WI38 (cell line): ENCODE measurements around the gene TUNAR.

ENCODE experiments used
- H3K4me3 ChIP-seq: 2 replicates; pipeline ENCODE4 v1.5.1; 2011; ENCODE audit warnings: low read depth, mild to moderate bottlenecking, control low read depth, low read length
- TF ChIP-seq, protein P1 (sequence below): IDR thresholded peaks from 2 replicates; pipeline ENCODE4 v1.5.1; 2012; ENCODE audit warnings: low read depth, mild to moderate bottlenecking, control low read depth, low read length

Gene TUNAR

DNA sequence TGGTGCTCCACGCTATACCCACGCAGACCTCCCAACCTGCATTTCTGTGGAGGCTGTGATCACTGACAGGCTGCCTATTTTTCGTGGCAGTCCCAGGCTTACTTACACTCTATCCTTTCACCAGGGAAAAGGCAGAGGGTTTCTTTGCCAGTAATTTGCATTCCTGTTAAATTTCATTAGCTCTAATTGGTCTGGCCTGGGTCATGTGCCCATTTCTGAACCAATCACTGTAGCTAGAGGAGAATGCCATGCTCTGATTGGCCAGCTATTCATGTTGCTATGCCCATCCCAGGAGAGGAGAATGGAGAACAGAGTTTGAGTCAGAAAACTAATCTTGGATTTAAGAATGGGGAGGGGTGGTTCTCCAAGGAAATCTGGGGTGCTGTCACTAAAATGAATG lies 43.2 kb upstream of the TUNAR start:
- H3K4me3 ChIP-seq: no peak overlapping the region
- TF ChIP-seq, protein P1, sequence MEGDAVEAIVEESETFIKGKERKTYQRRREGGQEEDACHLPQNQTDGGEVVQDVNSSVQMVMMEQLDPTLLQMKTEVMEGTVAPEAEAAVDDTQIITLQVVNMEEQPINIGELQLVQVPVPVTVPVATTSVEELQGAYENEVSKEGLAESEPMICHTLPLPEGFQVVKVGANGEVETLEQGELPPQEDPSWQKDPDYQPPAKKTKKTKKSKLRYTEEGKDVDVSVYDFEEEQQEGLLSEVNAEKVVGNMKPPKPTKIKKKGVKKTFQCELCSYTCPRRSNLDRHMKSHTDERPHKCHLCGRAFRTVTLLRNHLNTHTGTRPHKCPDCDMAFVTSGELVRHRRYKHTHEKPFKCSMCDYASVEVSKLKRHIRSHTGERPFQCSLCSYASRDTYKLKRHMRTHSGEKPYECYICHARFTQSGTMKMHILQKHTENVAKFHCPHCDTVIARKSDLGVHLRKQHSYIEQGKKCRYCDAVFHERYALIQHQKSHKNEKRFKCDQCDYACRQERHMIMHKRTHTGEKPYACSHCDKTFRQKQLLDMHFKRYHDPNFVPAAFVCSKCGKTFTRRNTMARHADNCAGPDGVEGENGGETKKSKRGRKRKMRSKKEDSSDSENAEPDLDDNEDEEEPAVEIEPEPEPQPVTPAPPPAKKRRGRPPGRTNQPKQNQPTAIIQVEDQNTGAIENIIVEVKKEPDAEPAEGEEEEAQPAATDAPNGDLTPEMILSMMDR: no peak

DNA sequence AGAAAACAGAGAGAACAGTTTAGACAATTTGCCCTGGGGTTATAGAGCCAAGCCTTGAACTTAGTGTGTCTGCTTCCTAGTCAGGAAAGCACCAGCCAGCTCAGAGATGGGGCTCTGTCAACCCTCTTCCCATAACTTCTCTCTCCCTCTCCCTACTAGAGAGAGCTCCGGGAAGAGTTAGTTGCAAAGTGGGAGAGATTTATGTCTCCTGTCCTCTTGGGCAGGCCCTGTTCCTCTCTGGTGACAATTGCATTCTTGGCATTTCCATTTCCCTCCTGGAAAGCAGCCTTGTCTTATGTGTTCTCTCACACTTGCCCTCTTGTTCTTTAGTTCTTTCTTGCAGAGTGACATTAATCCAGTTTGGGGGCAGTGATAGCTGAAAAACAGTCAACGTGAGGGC lies 42.1 kb upstream of the TUNAR start:
- TF ChIP-seq, protein P1: no peak
- H3K4me3 ChIP-seq: no peak overlapping the region

DNA sequence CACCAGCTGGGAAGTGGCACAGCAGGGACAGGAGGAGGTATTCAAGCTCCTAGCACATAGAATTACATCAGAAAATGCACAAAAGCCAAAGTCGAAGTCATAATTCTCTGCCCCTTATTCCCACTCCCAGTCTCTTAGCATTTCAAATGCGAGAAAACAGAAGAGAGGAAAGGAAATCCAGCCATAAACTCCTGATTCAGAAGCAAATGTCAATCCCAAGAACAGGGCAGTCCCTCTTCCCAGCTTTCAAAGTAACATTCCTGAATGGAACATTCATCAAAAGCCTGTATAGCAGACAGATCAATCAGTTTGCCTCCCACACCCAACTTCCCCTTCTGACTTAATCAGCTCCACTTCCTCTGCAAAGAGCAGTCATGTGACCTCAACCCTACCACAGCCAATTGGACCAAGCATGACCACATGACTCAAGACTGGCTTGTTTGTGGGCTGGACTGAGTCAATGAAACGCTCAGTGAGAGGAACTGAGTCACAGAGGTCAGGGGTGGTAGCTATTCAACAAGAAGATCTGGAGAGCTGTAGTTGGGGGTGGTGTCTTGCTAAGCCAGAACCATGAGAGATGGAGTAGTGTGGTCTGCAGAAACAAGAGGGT lies 41.4 kb upstream of the TUNAR start:
- TF ChIP-seq, protein P1: no peak
- no peak overlapping the region for H3K4me3 ChIP-seq

DNA sequence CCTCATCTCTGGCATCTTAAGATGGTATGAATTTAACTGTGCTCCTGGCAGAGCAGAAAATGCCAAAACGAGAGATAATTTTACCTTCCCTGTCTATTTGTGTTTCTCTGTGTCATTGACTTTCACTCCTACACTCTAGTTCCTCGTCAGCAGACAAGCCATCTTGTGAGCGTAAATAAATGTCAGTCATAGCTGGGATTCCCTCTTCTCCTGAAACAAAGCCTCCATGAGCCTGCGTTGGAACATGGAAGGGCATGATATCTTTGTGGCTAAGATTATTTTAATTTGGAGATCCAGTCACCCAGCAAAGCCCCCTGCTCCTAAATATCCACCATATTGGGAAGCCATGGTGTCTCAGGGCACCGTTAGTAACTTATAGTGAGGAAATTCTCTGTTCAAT lies 37.8 kb upstream of the TUNAR start:
- TF ChIP-seq, protein P1: no peak
- H3K4me3 ChIP-seq: no peak overlapping the region

DNA sequence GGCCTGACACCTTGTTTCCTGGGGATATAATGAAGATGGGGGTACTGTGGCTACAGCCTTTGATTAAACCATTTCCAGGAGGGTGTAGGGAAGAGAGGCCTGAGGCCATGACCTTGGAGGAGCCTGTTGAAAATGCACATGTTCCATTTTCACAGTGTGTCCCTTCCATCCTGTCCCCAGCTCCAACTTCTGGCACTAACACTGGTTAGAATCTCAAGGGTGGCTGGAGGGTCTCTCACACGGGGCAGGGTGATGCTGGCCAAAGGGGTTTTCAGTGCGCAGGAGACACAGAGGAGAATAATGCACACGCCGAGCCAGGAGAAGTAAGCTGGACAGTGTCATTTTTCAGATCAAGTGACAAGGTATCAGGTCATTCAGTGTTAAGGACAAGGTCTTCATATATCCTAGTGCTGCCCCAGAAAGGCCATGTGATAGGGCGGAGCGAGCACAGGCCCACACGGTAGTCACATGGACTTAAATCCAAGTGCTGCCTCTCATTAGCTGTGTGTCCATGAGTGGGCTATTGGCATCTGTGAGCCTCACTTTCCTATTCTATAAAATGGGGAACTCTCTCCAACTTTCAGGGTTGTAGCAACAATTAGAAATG lies 36.4 kb upstream of the TUNAR start:
- H3K4me3 ChIP-seq: no peak overlapping the region
- TF ChIP-seq, protein P1: no peak

DNA sequence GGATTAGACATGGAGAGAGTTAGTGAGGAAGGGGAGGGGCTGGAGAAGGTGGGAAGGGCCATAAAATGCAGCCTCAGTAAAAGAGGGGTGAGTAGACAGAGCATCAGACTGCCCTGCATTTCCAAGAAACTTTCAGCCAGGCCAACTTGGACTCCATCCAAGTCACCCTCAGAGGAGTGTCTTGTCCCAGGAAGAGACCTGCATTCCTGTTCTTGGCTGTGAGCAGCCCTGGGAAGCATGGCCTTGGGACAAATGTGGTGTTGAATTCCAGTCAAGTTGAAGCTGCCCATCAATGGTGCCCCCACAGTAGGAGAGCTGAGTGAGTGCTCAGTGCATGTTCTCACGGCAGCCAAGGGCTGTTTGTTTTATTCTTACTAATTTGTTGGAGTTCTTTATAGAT lies 35.0 kb upstream of the TUNAR start:
- no peak overlapping the region for H3K4me3 ChIP-seq
- TF ChIP-seq, protein P1: no peak

DNA sequence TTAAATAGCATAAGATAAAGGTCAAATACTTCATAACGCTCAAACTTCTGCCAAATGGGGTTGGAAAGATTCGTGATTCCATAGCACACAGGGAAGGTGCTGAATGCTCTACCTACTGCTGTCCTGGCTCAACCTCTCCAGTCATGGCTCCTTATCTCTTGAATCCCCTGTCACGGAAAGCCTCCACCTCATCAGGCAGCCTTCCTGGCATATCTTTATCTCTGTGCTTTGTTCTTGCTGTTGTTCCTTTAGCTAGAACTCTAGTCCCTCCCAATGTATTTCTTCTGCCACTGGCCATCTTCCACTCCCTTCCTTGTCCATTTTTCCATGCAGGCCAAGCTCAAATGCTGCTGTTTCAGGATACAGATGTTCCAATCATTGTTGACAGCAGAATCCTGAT lies 26.9 kb upstream of the TUNAR start:
- TF ChIP-seq, protein P1: no peak
- no peak overlapping the region for H3K4me3 ChIP-seq
